ENCODE data around the gene MGST1.
"Not testable (repeated sequence)": the region's sequence is repeated elsewhere in the genome, so short reads cannot be mapped to it uniquely, and the experiment has no call there.

The MGST1 gene

GRCh38 chr12:16358878-16359277 is 11.4 kb downstream of the MGST1 start:
- no peak for DNase-seq

GRCh38 chr12:16359512-16360491 is 12.4 kb downstream of the MGST1 start:
- DNase-seq: peak in 1 of 2 experiments; percentile 5

GRCh38 chr12:16361142-16361783 is 13.8 kb downstream of the MGST1 start:
- no peak for DNase-seq

- no peak for DNase-seq
Observed at GRCh38 chr12:16362550-16362949, 15.1 kb downstream of the MGST1 start.

- no peak for DNase-seq
Observed at GRCh38 chr12:16369156-16369555, 21.7 kb downstream of the MGST1 start.

- no peak for DNase-seq
Observed at GRCh38 chr12:16370096-16370495, 22.7 kb downstream of the MGST1 start.

- not testable (repeated sequence) for DNase-seq
Observed at GRCh38 chr12:16382652-16383312, 35.3 kb downstream of the MGST1 start.

- no peak for DNase-seq
Observed at GRCh38 chr12:16384732-16385131, 37.3 kb downstream of the MGST1 start.

GRCh38 chr12:16385782-16386646 is 38.6 kb downstream of the MGST1 start:
- no peak for DNase-seq

- no peak for DNase-seq
Observed at GRCh38 chr12:16387919-16388318, 40.5 kb downstream of the MGST1 start.

GRCh38 chr12:16389594-16389993 is 42.1 kb downstream of the MGST1 start:
- DNase-seq: no peak

GRCh38 chr12:16392846-16393535 is 45.5 kb downstream of the MGST1 start:
- no peak for DNase-seq

- no peak for DNase-seq
Observed at GRCh38 chr12:16399101-16399500, 51.7 kb downstream of the MGST1 start.

- DNase-seq: not testable (repeated sequence)
Observed at GRCh38 chr12:16401835-16402234, 54.4 kb downstream of the MGST1 start.

- DNase-seq: no peak
Observed at GRCh38 chr12:16407346-16407745, 59.9 kb downstream of the MGST1 start.

All from NCI-H187 (cell line).